AG10803 (cell line): ENCODE results near the gene GAL3ST1.
"Not testable (repeated sequence)": the region's sequence is repeated elsewhere in the genome, so short reads cannot be mapped to it uniquely, and the experiment has no call there.

Source experiments
- DNase-seq: peaks from one replicate; pipeline ENCODE4 v3.0.0; 2010; ENCODE audit warnings: low read depth
- H3K4me3 ChIP-seq: 2 replicates; pipeline ENCODE4 v1.5.1; 2011; ENCODE audit warnings: mild to moderate bottlenecking, low read length, control low read depth
- CTCF ChIP-seq: conservative IDR thresholded peaks from 2 replicates; pipeline ENCODE4 v1.5.1; 2011; ENCODE audit warnings: mild to moderate bottlenecking, low read length, control low read depth, inconsistent platforms

The GAL3ST1 gene

GRCh38 chr22:30556388-30556787, 18.1 kb downstream of the GAL3ST1 start:
- no peak for TF ChIP-seq CTCF
- DNase-seq = no peak
- H3K4me3 ChIP-seq = no peak overlapping the region

- no peak overlapping the region for H3K4me3 ChIP-seq
- no peak for TF ChIP-seq CTCF
- DNase-seq = no peak
Observed at GRCh38 chr22:30555282-30556210, 18.9 kb downstream of the GAL3ST1 start.

- TF ChIP-seq CTCF = no peak
- no peak for DNase-seq
- H3K4me3 ChIP-seq = no peak overlapping the region
Observed at GRCh38 chr22:30553971-30554370, 20.5 kb downstream of the GAL3ST1 start.

GRCh38 chr22:30552719-30553118, 21.7 kb downstream of the GAL3ST1 start:
- no peak for DNase-seq
- TF ChIP-seq CTCF = no peak
- no peak overlapping the region for H3K4me3 ChIP-seq

GRCh38 chr22:30551813-30552212, 22.7 kb downstream of the GAL3ST1 start:
- DNase-seq, H3K4me3 ChIP-seq: not testable (repeated sequence)

GRCh38 chr22:30547188-30547587, 27.3 kb downstream of the GAL3ST1 start:
- TF ChIP-seq CTCF = no peak
- no peak for DNase-seq
- no peak overlapping the region for H3K4me3 ChIP-seq

- TF ChIP-seq CTCF = no peak
Observed at GRCh38 chr22:30546616-30547015, 27.8 kb downstream of the GAL3ST1 start, which contains the start of gene SEC14L6. SEC14L6 (minus strand) TSS chr22:30546741; CDS start chr22:30546682, 59 bp downstream.

More at GRCh38 chr22:30546616-30547015, 27.8 kb downstream of the GAL3ST1 start, which contains the start of gene SEC14L6:
- no peak within 1 kb of the TSS for H3K4me3 ChIP-seq
- DNase-seq = no peak
